ELR (cell line): ENCODE data around the gene CDC37L1.
A peak's percentile ranks its signal among the peaks of the same experiment; 100 is the strongest.

Experiments used
- DNase-seq: peaks from one replicate; pipeline ENCODE4 v3.0.0-alpha.2; 2015; ENCODE audit warnings: low read depth

The CDC37L1 gene

DNA sequence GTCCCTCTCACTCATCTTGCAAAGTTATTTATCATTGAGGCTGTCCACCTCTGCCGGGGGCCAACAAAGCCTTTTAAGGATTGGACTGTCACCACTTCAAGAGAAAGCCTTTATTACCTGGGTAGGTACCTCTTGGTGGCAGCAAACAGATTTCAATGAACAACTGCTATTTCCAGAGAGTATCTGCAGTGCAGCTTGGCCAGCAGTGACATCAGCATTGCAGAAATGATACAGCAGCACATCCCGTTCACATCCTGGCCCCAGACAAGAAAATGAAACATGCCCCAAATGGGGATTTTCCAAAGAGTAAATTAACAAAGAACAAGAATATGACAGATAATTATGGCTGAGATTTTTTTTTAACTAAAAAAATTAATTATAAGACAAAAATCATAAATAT, 10.8 kb upstream of the CDC37L1 start:
- no peak for DNase-seq

DNA sequence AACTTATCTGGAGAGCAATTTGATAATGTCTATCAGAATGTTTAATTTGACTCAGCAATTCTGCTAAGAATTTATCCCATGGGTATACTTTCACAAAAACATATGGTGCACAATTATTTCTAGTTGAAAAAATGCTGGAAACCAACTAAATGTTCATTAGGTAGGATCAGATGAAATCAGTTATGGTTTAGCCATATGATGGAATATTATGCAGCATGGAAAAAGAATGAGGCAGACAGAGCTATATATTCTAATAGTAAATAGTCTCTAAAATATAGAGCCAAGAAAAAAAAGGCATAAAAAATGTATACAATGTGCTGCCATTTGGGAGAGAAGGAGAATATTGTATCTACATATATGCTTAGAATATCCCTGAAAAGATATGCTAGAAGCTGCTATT, 9.5 kb upstream of the CDC37L1 start:
- DNase-seq = no peak

GRCh38 chr9:4670591-4670990, 8.8 kb upstream of the CDC37L1 start:
- no peak for DNase-seq

GRCh38 chr9:4671737-4672136, 7.6 kb upstream of the CDC37L1 start:
- DNase-seq = no peak

- DNase-seq = peak; percentile 65
Observed at GRCh38 chr9:4674783-4675182, 4.6 kb upstream of the CDC37L1 start.

DNA sequence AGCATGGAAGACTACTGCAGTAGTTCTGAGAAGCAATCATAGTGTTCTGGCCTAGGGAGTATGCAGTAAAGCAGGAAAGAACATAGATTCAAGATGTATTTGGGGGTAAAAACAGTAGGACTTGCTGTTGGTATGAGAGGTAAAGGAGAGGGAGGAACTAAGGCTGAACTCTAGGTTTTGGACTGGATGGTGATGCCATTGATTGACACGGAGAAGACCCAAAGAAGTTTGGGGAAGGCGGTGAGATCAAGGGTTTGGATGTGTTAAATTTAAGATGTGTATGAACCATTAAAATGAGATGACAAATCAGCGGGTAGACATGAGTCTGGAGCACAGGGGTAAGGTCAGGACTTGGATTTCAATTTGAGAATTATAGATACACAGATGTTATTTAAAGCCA, 2.0 kb upstream of the CDC37L1 start:
- no peak for DNase-seq

- peak; percentile 59 for DNase-seq
Observed at GRCh38 chr9:4678679-4679267, 596 bp upstream of the CDC37L1 start.

- peak; percentile 26 for DNase-seq
Observed at GRCh38 chr9:4680173-4680525, 780 bp downstream of the CDC37L1 start.

DNA sequence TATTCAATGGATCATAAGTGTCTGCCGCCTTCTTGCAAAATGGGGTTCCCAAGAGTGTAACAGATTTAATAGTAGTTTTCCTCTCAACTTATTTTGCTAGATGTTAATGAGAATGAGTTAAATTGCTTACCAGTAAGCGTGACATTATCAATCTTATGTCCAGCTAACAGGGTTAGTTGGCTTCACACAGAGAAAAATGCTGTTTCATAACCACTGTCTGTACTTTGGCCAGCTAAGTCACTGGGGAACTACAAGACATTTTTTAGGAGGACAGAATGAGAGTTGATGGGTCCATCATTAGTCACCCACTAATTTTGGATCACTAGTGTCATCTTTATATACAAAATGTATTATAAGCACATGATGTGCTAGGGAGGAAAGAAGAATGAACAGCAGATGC, 1.4 kb downstream of the CDC37L1 start:
- peak; percentile 28 for DNase-seq

DNA sequence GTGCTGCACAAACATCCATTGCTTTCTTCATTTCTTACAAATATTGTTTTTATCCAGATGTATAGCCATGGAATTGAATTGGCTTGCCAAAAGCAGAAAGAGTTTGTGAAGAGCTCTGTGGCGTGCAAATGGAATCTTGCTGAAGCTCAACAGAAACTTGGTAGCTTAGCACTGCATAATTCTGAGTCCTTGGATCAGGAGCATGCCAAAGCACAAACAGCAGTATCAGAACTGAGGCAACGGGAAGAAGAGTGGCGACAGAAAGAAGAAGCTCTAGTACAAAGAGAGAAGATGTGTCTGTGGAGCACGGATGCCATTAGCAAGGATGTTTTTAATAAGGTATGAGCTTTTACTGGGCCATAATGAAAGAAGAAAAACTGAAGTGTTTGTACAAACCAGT, 5.5 kb downstream of the CDC37L1 start:
- DNase-seq = no peak

- no peak for DNase-seq
Observed at GRCh38 chr9:4686112-4686511, 6.7 kb downstream of the CDC37L1 start.

DNA sequence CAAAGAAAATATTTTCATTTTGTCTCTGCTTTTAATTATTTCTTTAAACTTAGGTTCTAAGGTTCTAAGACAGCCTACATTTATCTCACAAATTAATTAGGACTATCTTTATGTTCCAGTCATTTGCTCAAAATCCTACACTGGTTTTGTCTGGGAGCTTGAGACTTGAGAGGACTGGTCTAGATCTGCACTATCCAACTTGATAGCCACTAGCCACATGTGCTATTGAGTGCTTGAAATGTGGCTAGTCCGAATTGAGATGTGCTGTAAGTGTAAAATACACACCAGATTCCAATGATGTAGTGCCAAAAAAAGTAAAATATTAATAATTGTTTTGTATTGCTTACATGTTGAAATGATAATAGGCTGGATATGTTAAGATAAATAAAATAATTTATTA, 7.2 kb downstream of the CDC37L1 start:
- DNase-seq = no peak

DNA sequence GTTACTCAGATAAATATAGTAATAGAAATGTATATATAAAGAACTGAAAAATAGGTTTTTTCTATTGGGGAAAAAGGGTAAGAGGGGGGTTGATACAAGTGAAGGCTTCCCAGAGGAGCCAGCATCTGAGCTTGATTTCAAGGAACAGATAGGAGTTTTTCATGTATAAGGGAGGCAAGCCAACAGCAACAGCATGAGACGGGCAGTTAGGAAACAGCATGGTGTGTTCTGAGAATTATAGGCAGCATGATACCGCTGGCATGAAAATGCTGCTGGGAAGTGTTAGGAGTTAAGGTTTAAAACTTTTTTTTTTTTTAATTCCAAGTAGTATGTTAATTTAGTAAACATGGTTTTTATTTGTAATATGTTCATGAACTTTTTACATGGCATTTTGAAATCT, 9.7 kb downstream of the CDC37L1 start:
- no peak for DNase-seq

GRCh38 chr9:4689687-4690104, 10.3 kb downstream of the CDC37L1 start:
- no peak for DNase-seq

- DNase-seq = no peak
Observed at GRCh38 chr9:4690144-4690543, 10.8 kb downstream of the CDC37L1 start.

GRCh38 chr9:4691795-4692194, 12.4 kb downstream of the CDC37L1 start:
- peak; percentile 38 for DNase-seq

- DNase-seq = no peak
Observed at GRCh38 chr9:4700091-4700490, 20.7 kb downstream of the CDC37L1 start.

GRCh38 chr9:4700932-4701331, 21.6 kb downstream of the CDC37L1 start:
- no peak for DNase-seq

DNA sequence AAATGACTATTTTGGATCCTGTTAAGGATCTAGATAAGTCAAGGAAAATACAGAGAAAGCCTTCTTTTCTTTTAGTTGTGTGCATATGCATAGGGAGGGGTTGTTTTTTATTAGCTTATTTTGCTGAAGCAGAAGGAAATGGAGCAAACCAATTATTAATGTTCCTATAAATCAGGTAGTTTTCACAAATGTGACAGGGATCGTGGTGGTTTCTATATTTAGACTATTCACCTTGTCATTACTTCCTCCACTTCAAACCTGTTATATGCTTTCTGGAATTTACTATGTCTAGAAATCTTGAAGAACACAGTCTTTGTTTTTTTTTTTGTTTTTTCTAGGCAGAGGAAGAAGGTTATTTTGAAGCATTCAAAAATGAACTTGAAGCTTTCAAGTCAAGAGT, 22.2 kb downstream of the CDC37L1 start:
- DNase-seq = no peak

GRCh38 chr9:4704129-4704528, 24.8 kb downstream of the CDC37L1 start:
- DNase-seq = peak; percentile 57

- DNase-seq = no peak
Observed at GRCh38 chr9:4706021-4706420, 26.7 kb downstream of the CDC37L1 start.

DNA sequence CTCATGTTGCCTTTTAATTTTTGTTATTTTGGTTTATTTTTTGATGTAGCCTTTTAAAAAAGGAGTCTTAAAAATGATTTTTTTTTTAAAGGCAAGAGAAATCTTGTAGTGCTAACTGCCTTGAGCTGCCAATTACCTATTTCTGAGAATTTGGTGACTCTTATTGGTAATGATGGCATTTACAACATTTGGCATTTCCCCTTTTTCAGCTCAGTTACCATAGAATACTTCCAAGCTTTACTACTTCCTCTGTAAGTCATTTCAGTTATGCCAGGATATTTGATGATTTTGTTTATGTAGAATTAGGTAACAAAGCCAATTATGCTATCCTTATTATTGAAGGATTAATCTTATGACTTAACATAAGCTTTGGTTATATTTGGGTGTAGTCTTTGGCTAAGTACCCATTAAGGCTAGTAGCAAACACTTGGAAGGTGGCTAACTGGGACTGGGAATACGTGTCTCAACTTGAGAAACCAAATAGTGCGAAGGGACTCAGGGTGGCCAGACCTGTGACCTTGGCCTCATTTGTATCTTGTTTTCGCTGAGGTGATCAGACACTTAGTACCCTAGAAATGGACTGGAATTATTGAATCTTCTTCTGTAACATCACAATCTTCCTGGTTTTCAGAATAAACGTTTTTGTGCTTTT, 27.7 kb downstream of the CDC37L1 start:
- no peak for DNase-seq

GRCh38 chr9:4709380-4709779, 30.0 kb downstream of the CDC37L1 start:
- DNase-seq = no peak

GRCh38 chr9:4713849-4714248, 34.5 kb downstream of the CDC37L1 start:
- no peak for DNase-seq
